Measurements from ENCODE around the gene JMJD1C. TPM values are rescaled to one million over a fixed set of nuclear protein-coding genes. Genes with fewer than 3 reads are reported as not detected.

JMJD1C gene
- total RNA-seq, 1 experiment from 2014 or later: 180 TPM

DNA sequence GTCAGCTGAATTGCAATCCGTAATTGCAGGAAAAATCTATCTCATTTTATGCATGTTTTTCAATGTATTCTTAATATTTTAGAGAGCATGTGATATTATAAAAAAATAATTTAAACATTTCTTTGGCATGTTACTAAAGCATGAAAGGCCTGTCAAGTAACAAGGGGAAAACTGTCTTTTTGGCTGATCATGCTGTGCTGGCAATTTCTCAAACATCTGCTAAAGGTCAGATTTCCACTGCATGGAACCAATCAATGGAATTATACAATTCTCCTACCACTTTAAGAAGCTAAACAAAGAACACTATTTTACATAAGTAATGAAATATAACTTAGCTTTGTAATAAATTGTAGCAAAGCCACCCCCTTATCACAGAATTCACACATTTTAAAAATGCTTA, 49.4 kb downstream of the JMJD1C start (continued):
- TF ChIP-seq NFATC4 (CRISPR knock-in tag; IDR thresholded peaks at IDR 0.05) (no peak), USF2 (CRISPR knock-in tag; IDR thresholded peaks at IDR 0.05) (no peak), ZNF232 (CRISPR knock-in tag; IDR thresholded peaks at IDR 0.05) (no peak), ZNF416 (CRISPR knock-in tag; IDR thresholded peaks at IDR 0.05) (no peak), PRRX2 (CRISPR knock-in tag; IDR thresholded peaks at IDR 0.05) (no peak)

DNA sequence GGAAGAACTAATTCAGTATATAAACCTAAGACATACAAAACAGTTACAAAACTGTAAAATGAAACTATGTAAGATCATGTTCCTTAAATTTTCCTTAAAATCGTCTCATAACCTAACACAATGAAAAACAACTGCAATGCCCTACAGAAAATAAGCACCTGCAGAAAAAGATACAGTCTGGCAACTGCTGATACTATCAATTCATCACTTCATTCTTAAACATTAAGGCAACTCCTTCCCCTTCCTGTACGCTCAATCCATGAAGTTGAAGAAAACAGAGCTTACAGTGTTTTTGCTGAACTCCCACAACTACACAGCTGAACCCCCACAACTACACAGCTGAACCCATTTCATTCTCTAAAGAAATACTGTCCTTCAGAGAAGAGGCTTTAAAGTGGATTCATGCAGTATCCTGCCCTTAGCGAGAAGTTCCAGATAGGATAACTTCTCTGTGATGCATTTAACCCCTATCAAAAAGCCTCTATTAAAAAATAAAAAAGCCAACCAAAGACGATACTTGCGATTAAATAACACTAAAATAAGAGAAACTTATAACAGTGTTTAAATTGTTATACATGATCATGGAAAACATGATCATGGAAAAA, 50.0 kb downstream of the JMJD1C start:
- ChIA-PET CTCF (no interaction called here), POLR2A (no interaction called here)
- H3K27me3 Mint-ChIP-seq (ENCODE audit: low read depth): no peaks in the 10 kb centered on the region
- DNase-seq (ENCODE audit: low spot score) (no peak), ATAC-seq (no peak)
- H3K9me3 Mint-ChIP-seq: no peaks in the 10 kb centered on the region
- TF ChIP-seq PRRX2 (CRISPR knock-in tag; IDR thresholded peaks at IDR 0.05) (no peak), CDX4 (CRISPR knock-in tag; IDR thresholded peaks at IDR 0.05; ENCODE audit: borderline replicate concordance) (no peak), ZBTB21 (CRISPR knock-in tag; IDR thresholded peaks at IDR 0.05; ENCODE audit: borderline replicate concordance) (no peak), GABPB1 (CRISPR knock-in tag; IDR thresholded peaks at IDR 0.05) (no peak), NFE2L1 (CRISPR knock-in tag; IDR thresholded peaks at IDR 0.05) (no peak), ATF2 (CRISPR knock-in tag; IDR thresholded peaks at IDR 0.05; ENCODE audit: borderline replicate concordance, low read depth) (no peak), NR3C1 (CRISPR knock-in tag; conservative IDR thresholded peaks at IDR 0.05; ENCODE audit: low read depth) (no peak), SMAD4 (CRISPR knock-in tag; IDR thresholded peaks at IDR 0.05) (no peak), ZNF396 (CRISPR knock-in tag; IDR thresholded peaks at IDR 0.05; ENCODE audit: borderline replicate concordance) (no peak), CBFB (CRISPR knock-in tag; IDR thresholded peaks at IDR 0.05; ENCODE audit: low read depth) (no peak), TEAD4 (CRISPR knock-in tag; IDR thresholded peaks at IDR 0.05) (no peak), E2F1 (CRISPR knock-in tag; IDR thresholded peaks at IDR 0.05) (no peak), FOXJ3 (CRISPR knock-in tag; IDR thresholded peaks at IDR 0.05; ENCODE audit: borderline replicate concordance) (no peak), FOXP1 (CRISPR knock-in tag; IDR thresholded peaks at IDR 0.05; ENCODE audit: borderline replicate concordance) (no peak), ETV6 (CRISPR knock-in tag; IDR thresholded peaks at IDR 0.05) (no peak), JAZF1 (CRISPR knock-in tag; IDR thresholded peaks at IDR 0.05) (no peak), ZNF232 (CRISPR knock-in tag; IDR thresholded peaks at IDR 0.05) (no peak), FOXP4 (CRISPR knock-in tag; IDR thresholded peaks at IDR 0.05) (no peak)
- TF ChIP-seq, protein P1, sequence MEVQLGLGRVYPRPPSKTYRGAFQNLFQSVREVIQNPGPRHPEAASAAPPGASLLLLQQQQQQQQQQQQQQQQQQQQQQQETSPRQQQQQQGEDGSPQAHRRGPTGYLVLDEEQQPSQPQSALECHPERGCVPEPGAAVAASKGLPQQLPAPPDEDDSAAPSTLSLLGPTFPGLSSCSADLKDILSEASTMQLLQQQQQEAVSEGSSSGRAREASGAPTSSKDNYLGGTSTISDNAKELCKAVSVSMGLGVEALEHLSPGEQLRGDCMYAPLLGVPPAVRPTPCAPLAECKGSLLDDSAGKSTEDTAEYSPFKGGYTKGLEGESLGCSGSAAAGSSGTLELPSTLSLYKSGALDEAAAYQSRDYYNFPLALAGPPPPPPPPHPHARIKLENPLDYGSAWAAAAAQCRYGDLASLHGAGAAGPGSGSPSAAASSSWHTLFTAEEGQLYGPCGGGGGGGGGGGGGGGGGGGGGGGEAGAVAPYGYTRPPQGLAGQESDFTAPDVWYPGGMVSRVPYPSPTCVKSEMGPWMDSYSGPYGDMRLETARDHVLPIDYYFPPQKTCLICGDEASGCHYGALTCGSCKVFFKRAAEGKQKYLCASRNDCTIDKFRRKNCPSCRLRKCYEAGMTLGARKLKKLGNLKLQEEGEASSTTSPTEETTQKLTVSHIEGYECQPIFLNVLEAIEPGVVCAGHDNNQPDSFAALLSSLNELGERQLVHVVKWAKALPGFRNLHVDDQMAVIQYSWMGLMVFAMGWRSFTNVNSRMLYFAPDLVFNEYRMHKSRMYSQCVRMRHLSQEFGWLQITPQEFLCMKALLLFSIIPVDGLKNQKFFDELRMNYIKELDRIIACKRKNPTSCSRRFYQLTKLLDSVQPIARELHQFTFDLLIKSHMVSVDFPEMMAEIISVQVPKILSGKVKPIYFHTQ (CRISPR knock-in tag; IDR thresholded peaks at IDR 0.05): no peak
- TF ChIP-seq, protein P2, sequence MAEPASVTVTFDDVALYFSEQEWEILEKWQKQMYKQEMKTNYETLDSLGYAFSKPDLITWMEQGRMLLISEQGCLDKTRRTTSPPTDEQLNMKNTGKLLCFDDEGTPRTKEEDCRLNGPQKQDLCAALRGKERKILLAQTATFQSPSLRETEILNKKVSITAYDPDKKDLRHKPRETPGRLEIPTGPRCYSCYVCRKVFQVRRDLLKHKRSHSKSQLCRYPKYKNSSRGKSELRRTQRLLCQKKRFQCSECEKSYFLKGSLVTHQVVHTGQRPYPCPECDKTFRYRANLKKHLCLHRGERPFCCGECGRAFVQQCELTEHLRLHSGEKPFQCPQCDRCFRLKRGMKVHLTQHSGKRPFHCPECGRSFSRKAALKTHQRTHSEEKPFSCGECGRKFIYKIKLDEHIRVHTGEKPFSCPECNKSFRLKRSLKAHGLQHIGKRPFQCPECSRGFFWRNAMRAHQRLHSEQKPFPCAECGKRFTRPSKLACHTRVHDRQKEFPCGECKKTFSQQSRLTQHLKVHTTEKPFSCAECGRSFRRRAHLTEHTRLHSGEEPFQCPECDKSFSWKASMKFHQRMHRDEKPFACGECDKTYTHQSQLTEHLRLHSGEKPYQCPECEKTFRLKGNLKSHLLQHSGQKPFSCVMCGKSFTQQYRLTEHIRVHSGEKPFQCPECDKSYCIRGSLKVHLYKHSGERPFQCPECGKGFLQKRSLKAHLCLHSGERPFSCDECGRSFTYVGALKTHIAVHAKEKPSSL (CRISPR knock-in tag; conservative IDR thresholded peaks at IDR 0.05): no peak
- H3K4me3 Mint-ChIP-seq: no peak overlapping the region
- H3K27ac Mint-ChIP-seq: peak overlapping the region; percentile 25; the same call in 1 of the 2 replicates
- H3K36me3 Mint-ChIP-seq: no peaks in the 10 kb centered on the region
- H3K4me1 Mint-ChIP-seq: peaks cover 32% of the 10 kb centered on the region
